GM12872 (cell line): ENCODE measurements around the gene OR2T6.

Experiments
- CTCF ChIP-seq: IDR thresholded peaks from 3 replicates; pipeline ENCODE4 v1.5.1; 2011; ENCODE audit warnings: low read depth, mild to moderate bottlenecking, low read length, moderate library complexity; ENCODE audit not compliant: insufficient read depth

OR2T6 gene

GRCh38 chr1:248406721-248407692 is 31.5 kb downstream of the OR2T6 start:
- TF ChIP-seq CTCF: no peak

GRCh38 chr1:248416226-248416625 is 40.7 kb downstream of the OR2T6 start:
- no peak for TF ChIP-seq CTCF

- no peak for TF ChIP-seq CTCF
Observed at GRCh38 chr1:248417854-248418253, 42.3 kb downstream of the OR2T6 start.

- TF ChIP-seq CTCF: no peak
Observed at GRCh38 chr1:248421384-248421783, 45.8 kb downstream of the OR2T6 start.
